HepG2 (cell line): ENCODE measurements around the gene ARVCF. TPM values are rescaled to one million over a fixed set of nuclear protein-coding genes. Genes with fewer than 3 reads are reported as not detected.
A peak's percentile ranks its signal among the peaks of the same experiment; 100 is the strongest.

Experiments used
- CEBPB ChIP-seq: IDR thresholded peaks from 2 replicates; pipeline ENCODE4 v1.6.1; 2011; ENCODE audit warnings: low read depth, low read length, improper control_type of control experiment, borderline replicate concordance
- MTF1 ChIP-seq: sonication (generic); formaldehyde crosslinking; IDR thresholded peaks from 2 replicates; pipeline ENCODE4 v1.5.0; 2020; ENCODE audit warnings: missing genetic modification reagents
- NCOA2 ChIP-seq: sonication (generic); formaldehyde crosslinking; IDR thresholded peaks from 2 replicates; pipeline ENCODE4 v1.8.0; 2022; ENCODE audit warnings: inconsistent platforms
- NFRKB ChIP-seq: fragments of 450-650 bp; IDR thresholded peaks from 2 replicates; pipeline ENCODE4 v1.6.1; 2017
- POLR2AphosphoS5 ChIP-seq: IDR thresholded peaks from 2 replicates; pipeline ENCODE4 v1.6.1; 2012; ENCODE audit warnings: low read depth, low read length
- RXRA ChIP-seq: sonication (generic); formaldehyde crosslinking; IDR thresholded peaks from 2 replicates; pipeline ENCODE4 v1.5.1; 2020; ENCODE audit warnings: missing genetic modification reagents
- ZNF160 ChIP-seq: sonication (generic); formaldehyde crosslinking; IDR thresholded peaks from 2 replicates; pipeline ENCODE4 v1.8.0; 2022; ENCODE audit warnings: mild to moderate bottlenecking, inconsistent platforms, missing genetic modification reagents
- ZNF720 ChIP-seq: sonication (generic); formaldehyde crosslinking; IDR thresholded peaks from 2 replicates; pipeline ENCODE4 v1.4.0; 2020; ENCODE audit warnings: missing genetic modification reagents
- ZNF766 ChIP-seq: sonication (generic); formaldehyde crosslinking; IDR thresholded peaks from 2 replicates; pipeline ENCODE4 v1.5.0; 2020; ENCODE audit warnings: missing genetic modification reagents, borderline replicate concordance
- polyA plus RNA-seq, 8 experiments: library from polyadenylated mRNA; depleted of rRNA in 3 of 8; stranded (reverse) in 7 of 8; unstranded in 1 of 8; fragments of >200 nt; fragmentation: Illumina TruSeq in 4 of 8; extraction: Trizol in 4 of 8; gene quantifications; 2 replicates each; pipeline versions ENCODE4 v1.2.1 to v1.2.3, GENCODE V29; 2011 to 2016; ENCODE audit warnings: low read depth in 4 of 8, missing spikeins in 1 of 8, mixed read lengths in 1 of 8; ENCODE audit not compliant: insufficient read depth in 1 of 8
- total RNA-seq, 5 experiments: library from RNA; depleted of rRNA; stranded (reverse); fragments of >200 nt; fragmentation: Illumina TruSeq; extraction: Trizol; gene quantifications; 2 replicates each; pipeline ENCODE4 v1.2.3, GENCODE V29; 2016; ENCODE audit warnings: low read depth in 1 of 5
- TF ChIP-seq, protein P1 (sequence below): IDR thresholded peaks from 2 replicates; pipeline ENCODE4 v1.6.1; 2016; ENCODE audit warnings: missing compliant biosample characterization, missing genetic modification reagents, borderline replicate concordance
- TF ChIP-seq, protein P2 (sequence below): sonication (generic); formaldehyde crosslinking; IDR thresholded peaks from 2 replicates; pipeline ENCODE4 v1.8.0; 2022; ENCODE audit warnings: mild to moderate bottlenecking, missing genetic modification reagents, moderate library complexity
- TF ChIP-seq, protein P3 (sequence below): sonication (generic); formaldehyde crosslinking; IDR thresholded peaks from 2 replicates; pipeline ENCODE4 v1.5.1; 2020; ENCODE audit warnings: missing genetic modification reagents, mild to moderate bottlenecking, borderline replicate concordance
- TF ChIP-seq, protein P4 (sequence below): sonication (generic); formaldehyde crosslinking; IDR thresholded peaks from 2 replicates; pipeline ENCODE4 v1.5.0; 2020; ENCODE audit warnings: mild to moderate bottlenecking, missing genetic modification reagents, borderline replicate concordance
- TF ChIP-seq, protein P5 (sequence below): sonication (generic); formaldehyde crosslinking; IDR thresholded peaks from 2 replicates; pipeline ENCODE4 v1.4.0; 2020; ENCODE audit warnings: missing genetic modification reagents, borderline replicate concordance

The ARVCF gene
- total and polyA plus RNA-seq, 2 of the 13 experiments (the other 11 are each of a cell fraction or from before 2014, with no cell fraction given): 16.4 to 17.7 TPM

- TF ChIP-seq POLR2AphosphoS5 (peak; percentile 66), MTF1 (CRISPR knock-in tag) (no peak), CEBPB (no peak), ZNF720 (CRISPR knock-in tag) (no peak), RXRA (CRISPR knock-in tag) (no peak), ZNF160 (CRISPR knock-in tag) (no peak), NCOA2 (CRISPR knock-in tag) (no peak), ZNF766 (CRISPR knock-in tag) (no peak), NFRKB (no peak)
- TF ChIP-seq, protein P1, sequence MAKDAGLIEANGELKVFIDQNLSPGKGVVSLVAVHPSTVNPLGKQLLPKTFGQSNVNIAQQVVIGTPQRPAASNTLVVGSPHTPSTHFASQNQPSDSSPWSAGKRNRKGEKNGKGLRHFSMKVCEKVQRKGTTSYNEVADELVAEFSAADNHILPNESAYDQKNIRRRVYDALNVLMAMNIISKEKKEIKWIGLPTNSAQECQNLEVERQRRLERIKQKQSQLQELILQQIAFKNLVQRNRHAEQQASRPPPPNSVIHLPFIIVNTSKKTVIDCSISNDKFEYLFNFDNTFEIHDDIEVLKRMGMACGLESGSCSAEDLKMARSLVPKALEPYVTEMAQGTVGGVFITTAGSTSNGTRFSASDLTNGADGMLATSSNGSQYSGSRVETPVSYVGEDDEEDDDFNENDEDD (CRISPR knock-in tag): peak; percentile 69; the same call in 1 of the 2 replicates
- TF ChIP-seq, protein P2, sequence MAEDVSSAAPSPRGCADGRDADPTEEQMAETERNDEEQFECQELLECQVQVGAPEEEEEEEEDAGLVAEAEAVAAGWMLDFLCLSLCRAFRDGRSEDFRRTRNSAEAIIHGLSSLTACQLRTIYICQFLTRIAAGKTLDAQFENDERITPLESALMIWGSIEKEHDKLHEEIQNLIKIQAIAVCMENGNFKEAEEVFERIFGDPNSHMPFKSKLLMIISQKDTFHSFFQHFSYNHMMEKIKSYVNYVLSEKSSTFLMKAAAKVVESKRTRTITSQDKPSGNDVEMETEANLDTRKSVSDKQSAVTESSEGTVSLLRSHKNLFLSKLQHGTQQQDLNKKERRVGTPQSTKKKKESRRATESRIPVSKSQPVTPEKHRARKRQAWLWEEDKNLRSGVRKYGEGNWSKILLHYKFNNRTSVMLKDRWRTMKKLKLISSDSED: no peak
- TF ChIP-seq, protein P3, sequence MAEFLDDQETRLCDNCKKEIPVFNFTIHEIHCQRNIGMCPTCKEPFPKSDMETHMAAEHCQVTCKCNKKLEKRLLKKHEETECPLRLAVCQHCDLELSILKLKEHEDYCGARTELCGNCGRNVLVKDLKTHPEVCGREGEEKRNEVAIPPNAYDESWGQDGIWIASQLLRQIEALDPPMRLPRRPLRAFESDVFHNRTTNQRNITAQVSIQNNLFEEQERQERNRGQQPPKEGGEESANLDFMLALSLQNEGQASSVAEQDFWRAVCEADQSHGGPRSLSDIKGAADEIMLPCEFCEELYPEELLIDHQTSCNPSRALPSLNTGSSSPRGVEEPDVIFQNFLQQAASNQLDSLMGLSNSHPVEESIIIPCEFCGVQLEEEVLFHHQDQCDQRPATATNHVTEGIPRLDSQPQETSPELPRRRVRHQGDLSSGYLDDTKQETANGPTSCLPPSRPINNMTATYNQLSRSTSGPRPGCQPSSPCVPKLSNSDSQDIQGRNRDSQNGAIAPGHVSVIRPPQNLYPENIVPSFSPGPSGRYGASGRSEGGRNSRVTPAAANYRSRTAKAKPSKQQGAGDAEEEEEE: no peak
- TF ChIP-seq, protein P4, sequence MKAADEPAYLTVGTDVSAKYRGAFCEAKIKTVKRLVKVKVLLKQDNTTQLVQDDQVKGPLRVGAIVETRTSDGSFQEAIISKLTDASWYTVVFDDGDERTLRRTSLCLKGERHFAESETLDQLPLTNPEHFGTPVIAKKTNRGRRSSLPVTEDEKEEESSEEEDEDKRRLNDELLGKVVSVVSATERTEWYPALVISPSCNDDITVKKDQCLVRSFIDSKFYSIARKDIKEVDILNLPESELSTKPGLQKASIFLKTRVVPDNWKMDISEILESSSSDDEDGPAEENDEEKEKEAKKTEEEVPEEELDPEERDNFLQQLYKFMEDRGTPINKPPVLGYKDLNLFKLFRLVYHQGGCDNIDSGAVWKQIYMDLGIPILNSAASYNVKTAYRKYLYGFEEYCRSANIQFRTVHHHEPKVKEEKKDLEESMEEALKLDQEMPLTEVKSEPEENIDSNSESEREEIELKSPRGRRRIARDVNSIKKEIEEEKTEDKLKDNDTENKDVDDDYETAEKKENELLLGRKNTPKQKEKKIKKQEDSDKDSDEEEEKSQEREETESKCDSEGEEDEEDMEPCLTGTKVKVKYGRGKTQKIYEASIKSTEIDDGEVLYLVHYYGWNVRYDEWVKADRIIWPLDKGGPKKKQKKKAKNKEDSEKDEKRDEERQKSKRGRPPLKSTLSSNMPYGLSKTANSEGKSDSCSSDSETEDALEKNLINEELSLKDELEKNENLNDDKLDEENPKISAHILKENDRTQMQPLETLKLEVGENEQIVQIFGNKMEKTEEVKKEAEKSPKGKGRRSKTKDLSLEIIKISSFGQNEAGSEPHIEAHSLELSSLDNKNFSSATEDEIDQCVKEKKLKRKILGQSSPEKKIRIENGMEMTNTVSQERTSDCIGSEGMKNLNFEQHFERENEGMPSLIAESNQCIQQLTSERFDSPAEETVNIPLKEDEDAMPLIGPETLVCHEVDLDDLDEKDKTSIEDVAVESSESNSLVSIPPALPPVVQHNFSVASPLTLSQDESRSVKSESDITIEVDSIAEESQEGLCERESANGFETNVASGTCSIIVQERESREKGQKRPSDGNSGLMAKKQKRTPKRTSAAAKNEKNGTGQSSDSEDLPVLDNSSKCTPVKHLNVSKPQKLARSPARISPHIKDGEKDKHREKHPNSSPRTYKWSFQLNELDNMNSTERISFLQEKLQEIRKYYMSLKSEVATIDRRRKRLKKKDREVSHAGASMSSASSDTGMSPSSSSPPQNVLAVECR (CRISPR knock-in tag): peak; percentile 23; the same call in 1 of the 2 replicates
- TF ChIP-seq, protein P5, sequence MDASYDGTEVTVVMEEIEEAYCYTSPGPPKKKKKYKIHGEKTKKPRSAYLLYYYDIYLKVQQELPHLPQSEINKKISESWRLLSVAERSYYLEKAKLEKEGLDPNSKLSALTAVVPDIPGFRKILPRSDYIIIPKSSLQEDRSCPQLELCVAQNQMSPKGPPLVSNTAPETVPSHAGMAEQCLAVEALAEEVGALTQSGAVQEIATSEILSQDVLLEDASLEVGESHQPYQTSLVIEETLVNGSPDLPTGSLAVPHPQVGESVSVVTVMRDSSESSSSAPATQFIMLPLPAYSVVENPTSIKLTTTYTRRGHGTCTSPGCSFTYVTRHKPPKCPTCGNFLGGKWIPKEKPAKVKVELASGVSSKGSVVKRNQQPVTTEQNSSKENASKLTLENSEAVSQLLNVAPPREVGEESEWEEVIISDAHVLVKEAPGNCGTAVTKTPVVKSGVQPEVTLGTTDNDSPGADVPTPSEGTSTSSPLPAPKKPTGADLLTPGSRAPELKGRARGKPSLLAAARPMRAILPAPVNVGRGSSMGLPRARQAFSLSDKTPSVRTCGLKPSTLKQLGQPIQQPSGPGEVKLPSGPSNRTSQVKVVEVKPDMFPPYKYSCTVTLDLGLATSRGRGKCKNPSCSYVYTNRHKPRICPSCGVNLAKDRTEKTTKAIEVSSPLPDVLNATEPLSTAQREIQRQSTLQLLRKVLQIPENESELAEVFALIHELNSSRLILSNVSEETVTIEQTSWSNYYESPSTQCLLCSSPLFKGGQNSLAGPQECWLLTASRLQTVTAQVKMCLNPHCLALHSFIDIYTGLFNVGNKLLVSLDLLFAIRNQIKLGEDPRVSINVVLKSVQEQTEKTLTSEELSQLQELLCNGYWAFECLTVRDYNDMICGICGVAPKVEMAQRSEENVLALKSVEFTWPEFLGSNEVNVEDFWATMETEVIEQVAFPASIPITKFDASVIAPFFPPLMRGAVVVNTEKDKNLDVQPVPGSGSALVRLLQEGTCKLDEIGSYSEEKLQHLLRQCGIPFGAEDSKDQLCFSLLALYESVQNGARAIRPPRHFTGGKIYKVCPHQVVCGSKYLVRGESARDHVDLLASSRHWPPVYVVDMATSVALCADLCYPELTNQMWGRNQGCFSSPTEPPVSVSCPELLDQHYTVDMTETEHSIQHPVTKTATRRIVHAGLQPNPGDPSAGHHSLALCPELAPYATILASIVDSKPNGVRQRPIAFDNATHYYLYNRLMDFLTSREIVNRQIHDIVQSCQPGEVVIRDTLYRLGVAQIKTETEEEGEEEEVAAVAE: no peak
Measured at GRCh38 chr22:19941365-19942082, 75.1 kb downstream of the ARVCF start, which contains the start of the genes COMT and TXNRD2 (continued).
